HCT116 (cell line): Measurements from ENCODE around the gene KYAT1. TPM values are rescaled to one million over a fixed set of nuclear protein-coding genes. Genes with fewer than 3 reads are reported as not detected.

Experiments used
- ATAC-seq: fragments of 200-7000 bp; cut with Tn5 transposase; 2 replicates; pipeline ENCODE4 v1.9.1; 2020; ENCODE audit warnings: mild to moderate bottlenecking, moderate library complexity
- BruUV-seq: library from RNA; stranded (reverse); fragments of 400-500 nt; replicated peaks from 2 replicates; lab custom pipeline; 2021; lab: Mats Ljungman, UMichigan
- CTCF ChIA-PET: fragments of 300-600 bp; sonication (Branson Sonifier 250); formaldehyde crosslinking; loops from one replicate; lab custom pipeline; 2021; ENCODE audit warnings: antibody characterized with exemption; lab: Charles Lee
- POLR2A ChIA-PET: fragments of 300-600, 350-600 bp; sonication (Branson Sonifier 250); formaldehyde crosslinking; loops from one replicate; lab custom pipeline; 2021; ENCODE audit warnings: antibody characterized with exemption; lab: Charles Lee
- RAD21 ChIA-PET, 2 experiments: fragments of 300-600 bp; sonication (Branson Sonifier 250); formaldehyde crosslinking; loops; one replicate each; lab custom pipeline; 2023; ENCODE audit warnings: low total read pairs in 2 of 2; ENCODE audit not compliant: uncharacterized antibody in 2 of 2, unreplicated experiment in 2 of 2, low non-redundant PET in 1 of 2; lab: Charles Lee
- DNase-seq: peaks from one replicate; pipeline ENCODE4 v3.0.0-alpha.2; 2010; ENCODE audit warnings: low read depth, low spot score
- H2AFZ ChIP-seq: fragments of 200-600 bp; shearing (Covaris generic), sonication (generic); 2 replicates; pipeline ENCODE4 v1.6.1; 2017; ENCODE audit warnings: low read depth, mixed run types, mixed read lengths, antibody characterized with exemption, low read length; ENCODE audit not compliant: poor library complexity, severe bottlenecking
- H3K27ac ChIP-seq: 2 replicates; pipeline ENCODE4 v1.5.1; 2012; ENCODE audit warnings: low read depth, low read length
- H3K27me3 ChIP-seq: fragments of 200-600 bp; sonication (generic); 2 replicates; pipeline ENCODE4 v1.6.1; 2016; ENCODE audit warnings: mixed run types, low read length, mixed read lengths; ENCODE audit not compliant: insufficient read depth
- H3K36me3 ChIP-seq, 2 experiments: fragments of 200-500 bp in 1 of 2; fragments of 200-600 bp in 1 of 2; sonication (Bioruptor generic) in 1 of 2; sonication (generic) in 1 of 2; 2 replicates each; pipeline versions ENCODE4 v1.5.1 to v1.6.1; 2014 to 2016; ENCODE audit warnings: low read length in 2 of 2, inconsistent platforms in 1 of 2, mixed read lengths in 1 of 2, mixed run types in 1 of 2; ENCODE audit not compliant: insufficient read depth in 2 of 2, control insufficient read depth in 1 of 2
- H3K4me1 ChIP-seq, 2 experiments: fragments of 200-600 bp in 1 of 2; sonication (generic) in 1 of 2; 2 replicates each; pipeline versions ENCODE4 v1.5.1 to v1.6.1; 2012 to 2017; ENCODE audit warnings: low read length in 2 of 2, inconsistent platforms in 1 of 2, mild to moderate bottlenecking in 1 of 2, mixed read lengths in 1 of 2, mixed run types in 1 of 2, moderate library complexity in 1 of 2; ENCODE audit not compliant: insufficient read depth in 2 of 2, control insufficient read depth in 1 of 2
- H3K4me2 ChIP-seq: fragments of 200-600 bp; sonication (generic); 2 replicates; pipeline ENCODE4 v1.6.1; 2017; ENCODE audit warnings: mixed run types, low read length, mixed read lengths
- H3K4me3 ChIP-seq, 2 experiments: fragments of 200-600 bp in 1 of 2; sonication (generic) in 1 of 2; replicated peaks in 1 of 2; 2 replicates each; pipeline ENCODE4 v1.5.1; 2011 to 2016; ENCODE audit warnings: low read length in 2 of 2, control low read depth in 1 of 2, low read depth in 1 of 2, mild to moderate bottlenecking in 1 of 2, mixed read lengths in 1 of 2, mixed run types in 1 of 2
- H3K79me2 ChIP-seq: fragments of 200-600 bp; sonication (generic); 2 replicates; pipeline ENCODE4 v1.6.1; 2017; ENCODE audit warnings: mild to moderate bottlenecking, mixed run types, low read length, moderate library complexity, mixed read lengths; ENCODE audit not compliant: insufficient read depth
- H3K9ac ChIP-seq: fragments of 200-600 bp; sonication (generic); 2 replicates; pipeline ENCODE4 v1.6.1; 2016; ENCODE audit warnings: low read length, mixed read lengths
- H3K9me2 ChIP-seq: fragments of 200-600 bp; sonication (generic), shearing (Covaris generic); 2 replicates; pipeline ENCODE4 v1.6.1; 2017; ENCODE audit warnings: mixed run types, mild to moderate bottlenecking, moderate library complexity; ENCODE audit not compliant: insufficient read depth
- H3K9me3 ChIP-seq, 2 experiments: fragments of 200-500 bp in 1 of 2; fragments of 200-600 bp in 1 of 2; sonication (Bioruptor generic) in 1 of 2; sonication (generic) in 1 of 2; 2 replicates each; pipeline ENCODE4 v1.6.1; 2014 to 2017; ENCODE audit warnings: low read length in 2 of 2, mixed read lengths in 2 of 2, inconsistent platforms in 1 of 2, low read depth in 1 of 2, mild to moderate bottlenecking in 1 of 2, mixed run types in 1 of 2, moderate library complexity in 1 of 2; ENCODE audit not compliant: control insufficient read depth in 1 of 2, insufficient read depth in 1 of 2
- H4K20me1 ChIP-seq: fragments of 200-600 bp; sonication (generic), shearing (Covaris generic); 2 replicates; pipeline ENCODE4 v1.6.1; 2017; ENCODE audit warnings: mixed run types, mild to moderate bottlenecking, moderate library complexity; ENCODE audit not compliant: insufficient read depth
- SIN3A ChIP-seq: IDR thresholded peaks from 2 replicates; pipeline ENCODE4 v1.6.1; 2012; ENCODE audit warnings: low read depth
- ZFX ChIP-seq: fragments of 450-650 bp; IDR thresholded peaks from 2 replicates; pipeline ENCODE4 v1.6.1; 2017
- intact Hi-C: fragments of 100-400 bp; cut with micrococcal nuclease; formaldehyde crosslinking; loops from 2 replicates; pipeline ENCODE4 v1.10.0; 2022
- total RNA-seq: library from RNA; stranded (reverse); gene quantifications from one replicate; pipeline ENCODE4 v1.2.1, GENCODE V29; 2021; ENCODE audit not compliant: unreplicated experiment
- TF ChIP-seq, protein P1 (sequence below): IDR thresholded peaks from 2 replicates; pipeline ENCODE4 v1.6.1; 2012; ENCODE audit warnings: low read depth
- TF ChIP-seq, protein P2 (sequence below), 3 experiments: fragments of 200-600 bp in 1 of 3; sonication (generic) in 1 of 3; IDR thresholded peaks in 2 of 3; conservative IDR thresholded peaks in 1 of 3; 2 replicates each; pipeline ENCODE4 v1.5.1; 2012 to 2017; ENCODE audit warnings: low read depth in 2 of 3, low read length in 2 of 3, antibody characterized with exemption in 1 of 3, borderline replicate concordance in 1 of 3, control low read depth in 1 of 3, mild to moderate bottlenecking in 1 of 3, mixed read lengths in 1 of 3, mixed run types in 1 of 3, moderate library complexity in 1 of 3; ENCODE audit not compliant: insufficient read depth in 1 of 3

KYAT1 gene
- total RNA-seq, 1 experiment from 2014 or later: 10.1 TPM

DNA sequence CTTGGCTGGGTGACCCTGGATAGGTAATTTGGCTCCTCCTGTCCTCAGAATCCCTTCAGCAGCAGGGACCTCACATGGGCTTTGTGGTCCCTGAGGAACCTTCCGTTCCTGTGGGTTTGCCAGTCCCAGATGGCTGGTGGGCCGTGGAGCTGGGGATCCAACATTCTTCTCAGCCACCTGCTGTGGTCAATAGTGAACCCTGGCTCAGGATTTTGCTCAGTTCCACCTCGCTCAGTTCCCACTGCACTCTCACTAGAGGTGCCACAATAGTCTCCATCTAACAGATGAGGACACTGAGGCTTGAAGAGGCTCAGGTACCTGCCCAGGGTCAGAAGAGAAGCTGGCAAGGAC lies 35.1 kb downstream of the KYAT1 start:
- RAD21 ChIA-PET: no interaction called here
- no peak overlapping the region for H2AFZ ChIP-seq
- H3K27me3 ChIP-seq: no peaks in the 10 kb centered on the region
- no peaks in the 10 kb centered on the region for H4K20me1 ChIP-seq
- H3K9ac ChIP-seq: no peak overlapping the region
- no peak overlapping the region for H3K27ac ChIP-seq
- H3K4me1 ChIP-seq: no peaks in the 10 kb centered on the region
- 0 out of 2 replicates have a peak, but pooled peaks cover 4% of the 10 kb centered on the region for H3K79me2 ChIP-seq
- no peaks in the 10 kb centered on the region for H3K36me3 ChIP-seq
- TF ChIP-seq, protein P1, sequence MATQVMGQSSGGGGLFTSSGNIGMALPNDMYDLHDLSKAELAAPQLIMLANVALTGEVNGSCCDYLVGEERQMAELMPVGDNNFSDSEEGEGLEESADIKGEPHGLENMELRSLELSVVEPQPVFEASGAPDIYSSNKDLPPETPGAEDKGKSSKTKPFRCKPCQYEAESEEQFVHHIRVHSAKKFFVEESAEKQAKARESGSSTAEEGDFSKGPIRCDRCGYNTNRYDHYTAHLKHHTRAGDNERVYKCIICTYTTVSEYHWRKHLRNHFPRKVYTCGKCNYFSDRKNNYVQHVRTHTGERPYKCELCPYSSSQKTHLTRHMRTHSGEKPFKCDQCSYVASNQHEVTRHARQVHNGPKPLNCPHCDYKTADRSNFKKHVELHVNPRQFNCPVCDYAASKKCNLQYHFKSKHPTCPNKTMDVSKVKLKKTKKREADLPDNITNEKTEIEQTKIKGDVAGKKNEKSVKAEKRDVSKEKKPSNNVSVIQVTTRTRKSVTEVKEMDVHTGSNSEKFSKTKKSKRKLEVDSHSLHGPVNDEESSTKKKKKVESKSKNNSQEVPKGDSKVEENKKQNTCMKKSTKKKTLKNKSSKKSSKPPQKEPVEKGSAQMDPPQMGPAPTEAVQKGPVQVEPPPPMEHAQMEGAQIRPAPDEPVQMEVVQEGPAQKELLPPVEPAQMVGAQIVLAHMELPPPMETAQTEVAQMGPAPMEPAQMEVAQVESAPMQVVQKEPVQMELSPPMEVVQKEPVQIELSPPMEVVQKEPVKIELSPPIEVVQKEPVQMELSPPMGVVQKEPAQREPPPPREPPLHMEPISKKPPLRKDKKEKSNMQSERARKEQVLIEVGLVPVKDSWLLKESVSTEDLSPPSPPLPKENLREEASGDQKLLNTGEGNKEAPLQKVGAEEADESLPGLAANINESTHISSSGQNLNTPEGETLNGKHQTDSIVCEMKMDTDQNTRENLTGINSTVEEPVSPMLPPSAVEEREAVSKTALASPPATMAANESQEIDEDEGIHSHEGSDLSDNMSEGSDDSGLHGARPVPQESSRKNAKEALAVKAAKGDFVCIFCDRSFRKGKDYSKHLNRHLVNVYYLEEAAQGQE: no peak
- TF ChIP-seq, protein P2, sequence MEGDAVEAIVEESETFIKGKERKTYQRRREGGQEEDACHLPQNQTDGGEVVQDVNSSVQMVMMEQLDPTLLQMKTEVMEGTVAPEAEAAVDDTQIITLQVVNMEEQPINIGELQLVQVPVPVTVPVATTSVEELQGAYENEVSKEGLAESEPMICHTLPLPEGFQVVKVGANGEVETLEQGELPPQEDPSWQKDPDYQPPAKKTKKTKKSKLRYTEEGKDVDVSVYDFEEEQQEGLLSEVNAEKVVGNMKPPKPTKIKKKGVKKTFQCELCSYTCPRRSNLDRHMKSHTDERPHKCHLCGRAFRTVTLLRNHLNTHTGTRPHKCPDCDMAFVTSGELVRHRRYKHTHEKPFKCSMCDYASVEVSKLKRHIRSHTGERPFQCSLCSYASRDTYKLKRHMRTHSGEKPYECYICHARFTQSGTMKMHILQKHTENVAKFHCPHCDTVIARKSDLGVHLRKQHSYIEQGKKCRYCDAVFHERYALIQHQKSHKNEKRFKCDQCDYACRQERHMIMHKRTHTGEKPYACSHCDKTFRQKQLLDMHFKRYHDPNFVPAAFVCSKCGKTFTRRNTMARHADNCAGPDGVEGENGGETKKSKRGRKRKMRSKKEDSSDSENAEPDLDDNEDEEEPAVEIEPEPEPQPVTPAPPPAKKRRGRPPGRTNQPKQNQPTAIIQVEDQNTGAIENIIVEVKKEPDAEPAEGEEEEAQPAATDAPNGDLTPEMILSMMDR (IDR thresholded peaks at IDR 0.05 in 2 of 3, conservative IDR thresholded peaks at IDR 0.05 in 1 of 3; ENCODE audit: borderline replicate concordance in 1 of 3, insufficient read depth in 1 of 3, low read depth in 2 of 3, low read length in 2 of 3): no peak
- TF ChIP-seq ZFX (no peak), SIN3A (no peak)
- intact Hi-C loops: no loop called here
- POLR2A ChIA-PET: no interaction called here
- no TSS peak for BruUV-seq
- ATAC-seq (no peak), DNase-seq (no peak)
- peaks cover 8 to 10% of the 10 kb centered on the region in 2 experiments; a peak in 2 of 4 replicates for H3K9me3 ChIP-seq
- CTCF ChIA-PET: no interaction called here
- H3K4me2 ChIP-seq: no peak overlapping the region
- H3K9me2 ChIP-seq: no peaks in the 10 kb centered on the region
- no peak overlapping the region for H3K4me3 ChIP-seq
